ENCODE results near the gene DEPDC1B.

Gene DEPDC1B

DNA sequence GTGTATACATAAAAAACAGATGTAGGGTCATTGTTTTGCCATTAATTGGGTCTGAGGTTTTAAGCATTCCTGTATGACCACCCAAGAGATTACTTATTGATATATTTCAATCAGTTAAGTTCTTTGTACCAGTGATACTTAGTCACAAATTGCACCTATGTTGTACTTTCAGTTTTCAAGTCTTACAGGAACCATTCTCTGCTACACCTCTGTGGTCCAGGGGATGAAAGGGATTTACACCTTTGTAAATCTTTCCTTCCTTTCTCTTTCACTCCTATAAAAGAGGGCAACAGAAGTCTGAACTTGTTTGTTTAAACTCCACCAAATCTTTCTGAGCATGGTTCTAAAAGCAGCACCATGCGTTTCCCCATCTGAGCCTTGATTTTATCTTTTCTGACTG lies 86.1 kb downstream of the DEPDC1B start:
- ATAC-seq (ENCODE audit: insufficient read depth, low read depth) = no peak
- H2AFZ ChIP-seq (ENCODE audit: low read depth, low read length) = no peak overlapping the region

GRCh38 chr5:60611099-60611740 lies 88.7 kb downstream of the DEPDC1B start:
- no peak overlapping the region for H3K4me2 ChIP-seq (ENCODE audit: insufficient read depth, low read length)
- ATAC-seq (ENCODE audit: insufficient read depth, low read depth) (no peak), DNase-seq (no peak)
- peaks cover 5% of the 10 kb centered on the region; the same call in 1 of the 2 replicates for H3K36me3 ChIP-seq (ENCODE audit: insufficient read depth, low read length)
- no peak for TF ChIP-seq CTCF (IDR thresholded peaks at IDR 0.05; ENCODE audit: borderline replicate concordance, extremely low read depth, low read length, poor library complexity, severe bottlenecking)
- no peak for TF ChIP-seq EZH2 (IDR thresholded peaks at IDR 0.05; ENCODE audit: borderline replicate concordance, low read depth, low read length, severe bottlenecking)
- H3K4me1 ChIP-seq (ENCODE audit: insufficient read depth, low read length) = no peaks in the 10 kb centered on the region
- no peaks in the 10 kb centered on the region for H3K79me2 ChIP-seq (ENCODE audit: insufficient read depth, low read length)
- H3K9me3 ChIP-seq (ENCODE audit: insufficient read depth, low read length, severe bottlenecking) = no peaks in the 10 kb centered on the region
- no peak overlapping the region for H3K4me3 ChIP-seq (ENCODE audit: low read depth in 1 of 2, low read length in 2 of 2)
- 0 out of 2 replicates have a peak, but pooled peaks cover 2% of the 10 kb centered on the region for H4K20me1 ChIP-seq (ENCODE audit: insufficient read depth, low read length)
- no peaks in the 10 kb centered on the region for H3K27me3 ChIP-seq (ENCODE audit: insufficient read depth, low read length, poor library complexity)
- no peak overlapping the region for H2AFZ ChIP-seq (ENCODE audit: low read depth, low read length)
- H3K27ac ChIP-seq (ENCODE audit: low read length) = no peak overlapping the region
- no peak overlapping the region for H3K9ac ChIP-seq (ENCODE audit: low read depth, low read length)

More for the DNA sequence above, 86.1 kb downstream of the DEPDC1B start:
- Histone ChIP-seq H3K79me2 (ENCODE audit: insufficient read depth, low read length) (no peaks in the 10 kb centered on the region), H4K20me1 (ENCODE audit: insufficient read depth, low read length) (0 out of 2 replicates have a peak, but pooled peaks cover under 1% of the 10 kb centered on the region), H3K27me3 (ENCODE audit: insufficient read depth, low read length, poor library complexity) (no peaks in the 10 kb centered on the region), H3K9me3 (ENCODE audit: insufficient read depth, low read length, severe bottlenecking) (no peaks in the 10 kb centered on the region), H3K9ac (ENCODE audit: low read depth, low read length) (no peak overlapping the region), H3K27ac (ENCODE audit: low read length) (no peak overlapping the region), H3K36me3 (ENCODE audit: insufficient read depth, low read length) (0 out of 2 replicates have a peak, but pooled peaks cover 2% of the 10 kb centered on the region), H3K4me3 (ENCODE audit: low read depth in 1 of 2, low read length in 2 of 2) (no peak overlapping the region), H3K4me2 (ENCODE audit: insufficient read depth, low read length) (no peak overlapping the region), H3K4me1 (ENCODE audit: insufficient read depth, low read length) (no peaks in the 10 kb centered on the region)
- TF ChIP-seq EZH2 (IDR thresholded peaks at IDR 0.05; ENCODE audit: borderline replicate concordance, low read depth, low read length, severe bottlenecking) (no peak), CTCF (IDR thresholded peaks at IDR 0.05; ENCODE audit: borderline replicate concordance, extremely low read depth, low read length, poor library complexity, severe bottlenecking) (no peak)
- DNase-seq = no peak

DNA sequence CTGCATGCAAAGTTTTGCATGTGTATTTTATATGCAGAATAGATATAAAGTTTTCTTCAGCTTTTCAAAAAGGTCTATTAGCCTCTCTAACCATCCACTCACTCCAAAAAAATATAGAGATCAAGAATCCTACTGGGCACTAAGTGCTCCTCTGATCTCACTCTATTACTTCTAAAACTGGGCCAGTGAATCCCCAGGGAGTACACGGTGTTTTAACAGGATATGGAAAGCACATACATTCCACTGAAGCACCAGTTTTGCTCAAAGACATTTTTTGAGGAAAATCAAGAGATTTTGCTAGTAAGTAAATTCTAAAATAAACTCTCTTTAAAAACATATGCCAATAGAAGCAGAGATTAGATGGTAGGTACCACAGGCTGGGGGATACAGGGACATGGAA lies 95.2 kb downstream of the DEPDC1B start:
- Histone ChIP-seq H3K36me3 (ENCODE audit: insufficient read depth, low read length) (peaks cover 43% of the 10 kb centered on the region), H3K4me1 (ENCODE audit: insufficient read depth, low read length) (peaks cover 11% of the 10 kb centered on the region), H3K27ac (ENCODE audit: low read length) (no peak overlapping the region), H4K20me1 (ENCODE audit: insufficient read depth, low read length) (0 out of 2 replicates have a peak, but pooled peaks cover 2% of the 10 kb centered on the region), H3K4me2 (ENCODE audit: insufficient read depth, low read length) (no peak overlapping the region), H2AFZ (ENCODE audit: low read depth, low read length) (no peak overlapping the region), H3K4me3 (ENCODE audit: low read depth in 1 of 2, low read length in 2 of 2) (no peak overlapping the region), H3K9me3 (ENCODE audit: insufficient read depth, low read length, severe bottlenecking) (no peaks in the 10 kb centered on the region), H3K27me3 (ENCODE audit: insufficient read depth, low read length, poor library complexity) (no peaks in the 10 kb centered on the region), H3K9ac (ENCODE audit: low read depth, low read length) (no peak overlapping the region), H3K79me2 (ENCODE audit: insufficient read depth, low read length) (no peaks in the 10 kb centered on the region)
- no peak for ATAC-seq (ENCODE audit: insufficient read depth, low read depth)
- DNase-seq = no peak
- TF ChIP-seq CTCF (IDR thresholded peaks at IDR 0.05; ENCODE audit: borderline replicate concordance, extremely low read depth, low read length, poor library complexity, severe bottlenecking) (no peak), EZH2 (IDR thresholded peaks at IDR 0.05; ENCODE audit: borderline replicate concordance, low read depth, low read length, severe bottlenecking) (no peak)

Measured in DND-41 (cell line).